Measurements from ENCODE around the gene MISP.

The MISP gene

DNA sequence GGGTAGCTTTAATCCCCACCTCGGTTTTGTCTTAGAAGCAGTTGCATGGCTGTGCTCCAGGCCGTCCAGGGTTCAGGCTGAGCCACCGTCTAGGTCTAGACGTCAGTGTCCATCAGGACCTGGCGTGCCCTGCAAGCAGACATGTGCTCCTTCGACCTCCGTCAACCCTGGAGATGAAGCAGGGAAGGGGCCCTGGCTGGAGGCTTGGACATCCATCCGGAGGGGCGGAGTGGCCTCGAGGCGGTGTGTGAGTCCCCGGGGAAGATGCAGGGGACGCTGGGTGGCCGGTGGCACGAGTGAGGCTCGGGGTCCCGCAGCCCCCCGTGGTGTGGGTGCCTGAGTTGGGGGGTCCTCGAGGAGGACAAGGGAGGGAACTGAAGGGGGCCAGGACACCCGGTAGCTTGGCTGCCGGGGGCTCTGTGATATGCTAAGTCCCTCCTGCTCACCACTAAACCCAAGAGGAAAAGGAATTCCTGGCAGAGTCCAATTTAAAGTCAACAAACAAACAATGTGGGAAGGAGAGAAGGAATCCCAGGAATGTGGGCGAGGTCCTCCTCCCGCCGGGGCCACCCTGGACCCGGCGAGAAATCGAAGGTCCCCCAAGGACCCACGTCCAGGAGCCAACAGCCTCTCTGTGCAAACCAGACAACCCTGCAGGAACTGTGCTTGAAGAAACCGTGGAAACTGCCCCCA lies 31.4 kb downstream of the MISP start:
- TF ChIP-seq EGR1 (IDR thresholded peaks at IDR 0.05), result no peak
- TF ChIP-seq, protein P1, sequence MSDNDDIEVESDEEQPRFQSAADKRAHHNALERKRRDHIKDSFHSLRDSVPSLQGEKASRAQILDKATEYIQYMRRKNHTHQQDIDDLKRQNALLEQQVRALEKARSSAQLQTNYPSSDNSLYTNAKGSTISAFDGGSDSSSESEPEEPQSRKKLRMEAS (IDR thresholded peaks at IDR 0.05), result peak; percentile 77; the same call in 1 of the 2 replicates
- TF ChIP-seq YY1 (IDR thresholded peaks at IDR 0.05; ENCODE audit: low read depth), result no peak
- peak; percentile 89 for TF ChIP-seq NFIC (IDR thresholded peaks at IDR 0.05)
- peak; percentile 83 for TF ChIP-seq ZBTB7A (IDR thresholded peaks at IDR 0.05; ENCODE audit: low read depth)
- TF ChIP-seq, protein P2, sequence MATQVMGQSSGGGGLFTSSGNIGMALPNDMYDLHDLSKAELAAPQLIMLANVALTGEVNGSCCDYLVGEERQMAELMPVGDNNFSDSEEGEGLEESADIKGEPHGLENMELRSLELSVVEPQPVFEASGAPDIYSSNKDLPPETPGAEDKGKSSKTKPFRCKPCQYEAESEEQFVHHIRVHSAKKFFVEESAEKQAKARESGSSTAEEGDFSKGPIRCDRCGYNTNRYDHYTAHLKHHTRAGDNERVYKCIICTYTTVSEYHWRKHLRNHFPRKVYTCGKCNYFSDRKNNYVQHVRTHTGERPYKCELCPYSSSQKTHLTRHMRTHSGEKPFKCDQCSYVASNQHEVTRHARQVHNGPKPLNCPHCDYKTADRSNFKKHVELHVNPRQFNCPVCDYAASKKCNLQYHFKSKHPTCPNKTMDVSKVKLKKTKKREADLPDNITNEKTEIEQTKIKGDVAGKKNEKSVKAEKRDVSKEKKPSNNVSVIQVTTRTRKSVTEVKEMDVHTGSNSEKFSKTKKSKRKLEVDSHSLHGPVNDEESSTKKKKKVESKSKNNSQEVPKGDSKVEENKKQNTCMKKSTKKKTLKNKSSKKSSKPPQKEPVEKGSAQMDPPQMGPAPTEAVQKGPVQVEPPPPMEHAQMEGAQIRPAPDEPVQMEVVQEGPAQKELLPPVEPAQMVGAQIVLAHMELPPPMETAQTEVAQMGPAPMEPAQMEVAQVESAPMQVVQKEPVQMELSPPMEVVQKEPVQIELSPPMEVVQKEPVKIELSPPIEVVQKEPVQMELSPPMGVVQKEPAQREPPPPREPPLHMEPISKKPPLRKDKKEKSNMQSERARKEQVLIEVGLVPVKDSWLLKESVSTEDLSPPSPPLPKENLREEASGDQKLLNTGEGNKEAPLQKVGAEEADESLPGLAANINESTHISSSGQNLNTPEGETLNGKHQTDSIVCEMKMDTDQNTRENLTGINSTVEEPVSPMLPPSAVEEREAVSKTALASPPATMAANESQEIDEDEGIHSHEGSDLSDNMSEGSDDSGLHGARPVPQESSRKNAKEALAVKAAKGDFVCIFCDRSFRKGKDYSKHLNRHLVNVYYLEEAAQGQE (IDR thresholded peaks at IDR 0.05; ENCODE audit: low read depth), result no peak
- peak; percentile 61; the same call in 1 of the 2 replicates for TF ChIP-seq FOXM1 (IDR thresholded peaks at IDR 0.05; ENCODE audit: borderline replicate concordance, low read depth)
- 0 out of 2 replicates have a peak, but pooled peaks have one; percentile 35 for TF ChIP-seq CREB1 (IDR thresholded peaks at IDR 0.05; ENCODE audit: low read depth)
- peak; percentile 99 for TF ChIP-seq TEAD4 (IDR thresholded peaks at IDR 0.05)
- peak; percentile 76; the same call in 1 of the 2 replicates for TF ChIP-seq EP300 (IDR thresholded peaks at IDR 0.05; ENCODE audit: borderline replicate concordance)
- no peak for TF ChIP-seq CEBPB (IDR thresholded peaks at IDR 0.05)
- TF ChIP-seq, protein P3, sequence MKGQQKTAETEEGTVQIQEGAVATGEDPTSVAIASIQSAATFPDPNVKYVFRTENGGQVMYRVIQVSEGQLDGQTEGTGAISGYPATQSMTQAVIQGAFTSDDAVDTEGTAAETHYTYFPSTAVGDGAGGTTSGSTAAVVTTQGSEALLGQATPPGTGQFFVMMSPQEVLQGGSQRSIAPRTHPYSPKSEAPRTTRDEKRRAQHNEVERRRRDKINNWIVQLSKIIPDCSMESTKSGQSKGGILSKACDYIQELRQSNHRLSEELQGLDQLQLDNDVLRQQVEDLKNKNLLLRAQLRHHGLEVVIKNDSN (IDR thresholded peaks at IDR 0.05), result no peak
- peak; percentile 5; the same call in 1 of the 2 replicates for TF ChIP-seq RAD21 (IDR thresholded peaks at IDR 0.05; ENCODE audit: low read depth)
- TF ChIP-seq TAF1 (IDR thresholded peaks at IDR 0.05; ENCODE audit: low read depth), result no peak
- TF ChIP-seq TCF12 (IDR thresholded peaks at IDR 0.05; ENCODE audit: low read depth), result peak; percentile 79

DNA sequence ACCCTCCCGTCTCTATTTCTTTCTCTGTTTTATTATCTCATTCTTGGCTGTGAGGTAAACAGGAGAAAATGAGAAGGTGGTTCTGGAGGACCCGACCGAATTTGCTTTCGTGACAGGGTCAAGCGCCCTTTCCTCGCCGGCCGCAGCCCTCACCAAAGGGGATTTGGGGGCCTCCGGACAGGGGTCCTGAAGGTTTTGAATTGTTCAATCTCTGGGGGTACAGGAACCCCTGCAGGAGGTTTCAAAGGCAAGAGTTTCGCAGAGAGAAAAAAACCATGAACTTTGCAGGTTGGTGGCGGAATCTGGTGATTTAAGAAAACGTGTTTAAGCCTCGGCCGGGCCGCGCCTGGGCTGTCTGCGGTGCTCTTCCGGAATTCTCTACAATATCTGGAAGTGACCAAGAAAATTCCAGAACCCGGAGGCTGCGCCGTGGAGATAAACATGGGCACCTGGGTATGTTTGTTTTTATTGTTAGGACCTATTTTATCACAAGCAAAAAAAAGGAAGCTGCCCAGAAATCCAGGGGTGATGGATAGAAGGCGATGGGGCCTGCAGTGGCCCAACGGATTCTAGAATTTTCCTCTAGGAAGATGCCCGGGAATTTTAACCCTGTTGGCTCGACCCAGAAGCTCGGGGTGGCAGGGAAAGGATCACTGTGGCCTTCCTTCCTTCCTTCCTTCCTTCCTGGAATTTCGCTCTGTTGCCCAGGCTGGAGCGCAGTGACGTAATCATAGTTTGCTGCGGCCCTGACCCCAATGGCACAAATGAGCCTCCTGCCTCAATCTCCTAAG lies 32.2 kb downstream of the MISP start:
- TF ChIP-seq NFIC (IDR thresholded peaks at IDR 0.05) (no peak), EP300 (IDR thresholded peaks at IDR 0.05; ENCODE audit: borderline replicate concordance) (no peak), ZBTB7A (IDR thresholded peaks at IDR 0.05; ENCODE audit: low read depth) (no peak), EGR1 (IDR thresholded peaks at IDR 0.05) (no peak), TCF12 (IDR thresholded peaks at IDR 0.05; ENCODE audit: low read depth) (no peak), CEBPB (IDR thresholded peaks at IDR 0.05) (no peak), TAF1 (IDR thresholded peaks at IDR 0.05; ENCODE audit: low read depth) (no peak; the same call in 1 of the 2 replicates), CREB1 (IDR thresholded peaks at IDR 0.05; ENCODE audit: low read depth) (no peak), RAD21 (IDR thresholded peaks at IDR 0.05; ENCODE audit: low read depth) (no peak), FOXM1 (IDR thresholded peaks at IDR 0.05; ENCODE audit: borderline replicate concordance, low read depth) (peak; percentile 12; the same call in 1 of the 2 replicates), TEAD4 (IDR thresholded peaks at IDR 0.05) (no peak), YY1 (IDR thresholded peaks at IDR 0.05; ENCODE audit: low read depth) (no peak)
- TF ChIP-seq, protein P3 (IDR thresholded peaks at IDR 0.05), result no peak
- TF ChIP-seq, protein P1 (IDR thresholded peaks at IDR 0.05), result peak; percentile 32; the same call in 1 of the 2 replicates
- TF ChIP-seq, protein P2 (IDR thresholded peaks at IDR 0.05; ENCODE audit: low read depth), result no peak

DNA sequence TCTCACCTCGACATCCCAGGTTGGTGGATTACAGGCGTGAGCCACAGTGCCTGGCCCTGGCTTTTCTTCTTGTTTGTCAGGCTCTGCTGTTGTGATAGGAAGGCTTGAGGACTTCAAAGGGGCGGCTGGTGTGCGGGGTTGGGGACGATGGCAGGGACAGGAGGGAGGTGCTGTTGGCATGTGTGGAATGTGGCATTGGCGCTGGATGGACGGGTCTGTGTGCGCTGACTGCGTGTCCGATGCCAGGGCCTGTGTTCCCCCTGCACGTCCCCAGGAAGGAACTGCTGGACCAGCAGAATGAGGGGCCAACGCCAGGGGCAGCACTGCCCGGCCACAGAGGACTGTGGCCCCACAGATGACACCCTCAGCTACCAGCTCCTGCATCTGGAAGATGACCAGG lies 33.6 kb downstream of the MISP start:
- TF ChIP-seq TCF12 (IDR thresholded peaks at IDR 0.05; ENCODE audit: low read depth) (0 out of 2 replicates have a peak, but pooled peaks have one; percentile 32), TEAD4 (IDR thresholded peaks at IDR 0.05) (peak; percentile 86), YY1 (IDR thresholded peaks at IDR 0.05; ENCODE audit: low read depth) (no peak)
- TF ChIP-seq, protein P1 (IDR thresholded peaks at IDR 0.05), result peak; percentile 26; the same call in 1 of the 2 replicates

DNA sequence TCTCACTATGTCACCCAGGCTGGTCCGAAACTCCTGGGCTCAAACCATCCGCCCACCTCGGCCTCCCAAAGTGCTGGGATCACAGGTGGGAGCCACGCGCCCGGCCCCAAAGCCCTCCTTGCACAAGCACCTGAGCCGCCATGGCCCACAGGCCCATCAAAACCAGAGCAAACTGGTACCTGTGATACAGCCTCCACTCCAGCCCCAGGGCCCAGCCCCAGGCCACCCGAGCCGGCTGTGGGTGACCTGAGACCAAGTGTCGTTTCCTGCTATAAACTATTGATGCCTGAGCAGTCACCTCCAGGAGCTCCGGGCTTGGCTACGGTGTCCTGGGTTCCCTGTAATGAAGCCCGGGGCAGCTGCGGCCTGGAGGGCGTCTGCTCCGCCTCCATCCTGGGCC lies 36.6 kb downstream of the MISP start:
- TF ChIP-seq, protein P2 (IDR thresholded peaks at IDR 0.05; ENCODE audit: low read depth), result no peak
- TF ChIP-seq CEBPB (IDR thresholded peaks at IDR 0.05) (no peak), TCF12 (IDR thresholded peaks at IDR 0.05; ENCODE audit: low read depth) (no peak), ZBTB7A (IDR thresholded peaks at IDR 0.05; ENCODE audit: low read depth) (no peak)
